ENCODE results near the gene ACOXL. TPM values are rescaled to one million over a fixed set of nuclear protein-coding genes. Genes with fewer than 3 reads are reported as not detected.
"Not testable (repeated sequence)": the region's sequence is repeated elsewhere in the genome, so short reads cannot be mapped to it uniquely, and the experiment has no call there.

ACOXL gene
- total RNA-seq, 1 donor from 2014 or later: not detected

GRCh38 chr2:110950281-110950680 is 217.9 kb downstream of the ACOXL start:
- FAIRE-seq (no peak), DNase-seq (ENCODE audit: low spot score in 2 of 2) (no peak)

GRCh38 chr2:110955045-110955444 is 222.7 kb downstream of the ACOXL start:
- FAIRE-seq: no peak
- no peak for DNase-seq (ENCODE audit: low spot score in 2 of 2)

- no peak for FAIRE-seq
These were observed 223.2 kb downstream of the ACOXL start for GRCh38 chr2:110955556-110955955.

GRCh38 chr2:110957293-110957692 is 224.9 kb downstream of the ACOXL start:
- DNase-seq (ENCODE audit: low spot score in 2 of 2): no peak
- no peak for FAIRE-seq

More at GRCh38 chr2:110955556-110955955, 223.2 kb downstream of the ACOXL start:
- DNase-seq (ENCODE audit: low spot score in 2 of 2): no peak

GRCh38 chr2:110958346-110959119 is 226.2 kb downstream of the ACOXL start:
- no peak for DNase-seq (ENCODE audit: low spot score in 2 of 2)
- no peak for FAIRE-seq

GRCh38 chr2:110959198-110959597 is 226.8 kb downstream of the ACOXL start:
- FAIRE-seq: no peak
- no peak for DNase-seq (ENCODE audit: low spot score in 2 of 2)

GRCh38 chr2:110960281-110960680 is 227.9 kb downstream of the ACOXL start:
- DNase-seq (ENCODE audit: low spot score in 2 of 2) (no peak), FAIRE-seq (no peak)

- no peak for FAIRE-seq
These were observed 228.6 kb downstream of the ACOXL start for GRCh38 chr2:110960954-110961353.

GRCh38 chr2:110961643-110962042 is 229.3 kb downstream of the ACOXL start:
- not testable (repeated sequence) for FAIRE-seq; DNase-seq (ENCODE audit: low spot score in 2 of 2)

More at GRCh38 chr2:110960954-110961353, 228.6 kb downstream of the ACOXL start:
- no peak for DNase-seq (ENCODE audit: low spot score in 2 of 2)

- FAIRE-seq (no peak), DNase-seq (ENCODE audit: low spot score in 2 of 2) (no peak)
These were observed 237.3 kb downstream of the ACOXL start for GRCh38 chr2:110969696-110970095.

GRCh38 chr2:110970201-110970600 is 237.8 kb downstream of the ACOXL start:
- DNase-seq (ENCODE audit: low spot score in 2 of 2): no peak
- no peak for FAIRE-seq

- DNase-seq (ENCODE audit: low spot score in 2 of 2) (no peak), FAIRE-seq (no peak)
These were observed 239.4 kb downstream of the ACOXL start for GRCh38 chr2:110971811-110972210.

GRCh38 chr2:110973262-110973661 is 240.9 kb downstream of the ACOXL start:
- FAIRE-seq: no peak
- no peak for DNase-seq (ENCODE audit: low spot score in 2 of 2)

- DNase-seq (ENCODE audit: low spot score in 2 of 2) (no peak), FAIRE-seq (no peak)
These were observed 245.0 kb downstream of the ACOXL start for GRCh38 chr2:110977403-110977802.

GRCh38 chr2:110978148-110978547 is 245.8 kb downstream of the ACOXL start:
- DNase-seq (ENCODE audit: low spot score in 2 of 2): no peak
- FAIRE-seq: no peak

- no peak for DNase-seq (ENCODE audit: low spot score in 2 of 2)
- no peak for FAIRE-seq
These were observed 246.5 kb downstream of the ACOXL start for GRCh38 chr2:110978756-110979470.

GRCh38 chr2:110979471-110980338 is 247.3 kb downstream of the ACOXL start:
- FAIRE-seq (no peak), DNase-seq (ENCODE audit: low spot score in 2 of 2) (no peak)

GRCh38 chr2:110980339-110981062 is 248.1 kb downstream of the ACOXL start:
- FAIRE-seq (no peak), DNase-seq (ENCODE audit: low spot score in 2 of 2) (no peak)

- no peak for FAIRE-seq
These were observed 250.8 kb downstream of the ACOXL start for GRCh38 chr2:110983133-110983532.

More at GRCh38 chr2:110983133-110983532, 250.8 kb downstream of the ACOXL start:
- no peak for DNase-seq (ENCODE audit: low spot score in 2 of 2)

Measured in frontal cortex (tissue), 4 donors.